GM19438 (cell line): Measurements from ENCODE around the gene RPL14.
"Not testable (repeated sequence)": the region's sequence is repeated elsewhere in the genome, so short reads cannot be mapped to it uniquely, and the experiment has no call there.

Experiments used
- ATAC-seq: cut with Tn5 transposase; IDR thresholded peaks from one replicate; pipeline ENCODE4 v1.9.1; 2021; ENCODE audit warnings: low read depth; ENCODE audit not compliant: unreplicated experiment

The RPL14 gene

GRCh38 chr3:40461161-40461560, 4.0 kb downstream of the RPL14 start:
- no peak for ATAC-seq

DNA sequence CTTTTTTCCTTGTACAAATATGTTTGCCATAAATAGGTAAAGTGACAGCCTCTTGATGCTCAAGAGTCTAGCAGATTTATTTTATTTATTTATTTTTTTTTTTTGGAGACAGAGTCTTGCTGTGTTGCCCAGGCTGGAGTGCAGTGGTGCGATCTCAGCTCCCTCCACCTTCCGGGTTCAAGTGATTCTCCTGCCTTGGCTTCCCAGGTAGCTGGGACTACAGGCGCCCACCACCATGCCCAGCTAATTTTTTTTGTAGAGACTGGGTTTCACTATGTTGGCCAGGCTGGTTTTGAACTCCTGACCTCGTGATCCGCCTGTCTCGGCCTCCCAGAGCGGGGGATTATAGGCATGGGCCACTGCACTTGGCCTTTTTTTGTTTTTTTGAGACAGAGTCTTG, 5.7 kb downstream of the RPL14 start:
- ATAC-seq = not testable (repeated sequence)

DNA sequence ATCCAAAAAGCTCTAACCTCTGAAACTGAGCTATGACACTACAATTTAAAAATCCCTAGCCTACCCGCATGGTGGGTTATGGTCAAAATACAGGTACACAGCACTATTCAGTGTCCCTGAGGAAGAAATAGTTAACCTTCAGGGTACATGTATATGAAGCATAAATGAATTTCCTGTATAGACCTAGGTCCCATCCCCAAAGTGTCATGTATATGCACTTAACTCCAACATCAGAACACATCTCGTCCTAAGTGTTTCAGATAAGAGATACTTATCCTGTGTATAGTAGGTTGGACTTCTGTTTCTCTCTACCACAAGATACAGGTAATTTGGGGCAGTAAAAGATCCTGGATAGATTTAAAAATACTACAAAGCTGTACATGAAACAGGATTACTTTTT, 6.4 kb downstream of the RPL14 start:
- no peak for ATAC-seq

- no peak for ATAC-seq
Observed at GRCh38 chr3:40464339-40465110, 7.4 kb downstream of the RPL14 start.

GRCh38 chr3:40465111-40465407, 7.9 kb downstream of the RPL14 start:
- no peak for ATAC-seq

DNA sequence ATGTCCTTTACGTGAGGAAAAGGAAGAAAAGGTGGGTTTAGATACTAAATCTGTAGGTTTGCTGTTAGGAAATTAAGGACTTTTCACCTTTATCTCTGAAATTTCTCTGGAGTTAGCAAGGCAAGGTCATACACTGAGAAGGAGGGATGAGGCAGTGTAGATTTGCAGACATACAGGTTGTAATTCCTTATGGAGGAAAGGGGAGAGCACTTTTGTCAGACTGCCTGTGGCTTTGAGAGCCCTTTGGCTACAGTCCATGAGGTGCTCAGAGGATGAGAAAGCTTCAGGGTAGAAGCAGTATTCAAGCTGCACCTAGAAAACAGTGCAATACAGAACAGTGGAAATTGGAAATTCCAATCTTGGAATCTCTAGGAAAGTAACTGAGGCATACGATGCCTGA, 8.3 kb downstream of the RPL14 start:
- ATAC-seq = no peak

DNA sequence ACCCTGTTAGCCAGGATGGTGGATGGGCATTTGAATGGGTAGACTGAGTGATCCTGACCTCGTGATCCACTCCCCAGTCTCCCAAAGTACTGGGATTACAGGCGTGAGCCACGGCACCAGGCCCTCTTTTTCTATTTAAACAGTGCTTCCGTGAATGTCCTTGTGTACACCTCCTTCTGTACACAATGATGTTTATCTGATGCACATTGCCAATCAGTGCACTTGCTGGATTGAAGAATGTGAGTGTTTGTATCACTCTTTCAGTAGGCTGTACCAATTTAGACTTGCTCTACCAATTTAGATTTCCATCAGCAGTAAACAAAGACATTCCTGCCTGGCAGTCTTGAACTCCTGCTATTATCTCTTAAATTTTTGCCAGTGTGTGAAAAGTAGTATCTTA, 10.9 kb downstream of the RPL14 start:
- no peak for ATAC-seq

DNA sequence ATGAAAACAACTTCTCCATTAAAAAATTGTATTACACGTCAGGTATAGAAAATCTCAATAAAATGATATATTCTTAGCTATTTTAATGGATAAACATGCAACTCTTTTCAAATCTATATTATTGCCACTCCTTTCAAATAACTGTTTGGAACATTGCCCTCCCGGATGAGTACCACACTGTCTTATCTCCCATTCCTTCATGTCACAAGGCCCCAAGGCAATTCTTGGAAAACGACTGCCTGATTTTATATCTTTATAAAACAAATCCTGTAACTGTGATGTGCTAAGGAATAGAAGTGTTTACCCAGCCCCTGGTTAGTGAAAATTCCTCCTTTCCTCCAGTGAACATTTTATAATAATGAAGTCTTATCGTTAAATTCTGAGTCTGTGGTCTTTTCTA, 13.6 kb downstream of the RPL14 start:
- ATAC-seq = no peak

DNA sequence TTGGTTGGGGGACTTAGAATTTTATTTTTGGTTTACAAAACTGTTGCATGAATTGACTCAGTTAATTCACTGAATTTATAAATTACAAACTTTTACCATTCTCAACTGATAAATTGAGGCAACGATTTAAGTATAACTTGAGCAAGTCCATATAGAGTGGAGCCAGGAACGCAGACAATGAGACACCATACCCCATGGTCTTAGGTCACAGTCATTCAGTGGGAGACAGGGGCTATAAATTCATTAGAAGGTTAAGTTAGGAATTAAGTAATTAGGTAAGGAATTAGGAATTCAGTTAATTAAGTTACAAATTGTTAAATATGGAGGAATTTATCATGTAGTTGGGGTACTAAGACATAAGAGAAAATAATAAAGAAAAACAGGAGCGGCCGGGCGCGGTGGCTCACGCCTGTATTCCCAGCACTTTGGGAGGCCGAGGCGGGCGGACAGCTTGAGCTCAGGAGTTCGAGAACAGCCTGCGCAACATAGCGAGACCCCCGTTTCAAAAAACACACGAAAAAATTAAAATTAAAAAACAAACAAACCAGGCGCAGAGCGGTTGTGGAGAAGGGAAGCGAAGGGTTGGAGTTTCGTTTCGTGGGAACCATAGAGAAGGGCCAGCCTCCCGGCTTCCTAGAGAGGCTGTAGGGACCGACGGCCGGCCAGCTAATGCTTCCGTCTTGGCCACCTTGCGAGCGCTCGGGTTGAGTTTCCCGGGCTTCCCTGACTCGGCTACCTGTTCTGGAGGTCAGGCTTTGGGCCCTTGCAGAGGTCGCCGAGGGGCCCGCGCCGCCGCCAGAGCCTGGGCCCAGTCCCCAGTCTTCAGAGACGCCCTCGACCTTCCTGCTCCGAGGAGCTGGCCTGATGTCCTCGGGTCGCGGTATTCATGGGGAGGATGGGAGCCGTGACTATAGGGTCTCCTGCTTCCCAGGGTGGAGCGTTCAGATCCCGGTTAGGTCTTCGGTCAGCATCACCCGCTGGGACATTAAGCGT, 19.6 kb downstream of the RPL14 start, which contains the start of gene ZNF619:
Gene ZNF619, plus strand, starts transcription at position 645 of the 993 bp plus-strand sequence. CDS start 858 bp downstream, outside the sequence.
- ATAC-seq = peak; percentile 86

DNA sequence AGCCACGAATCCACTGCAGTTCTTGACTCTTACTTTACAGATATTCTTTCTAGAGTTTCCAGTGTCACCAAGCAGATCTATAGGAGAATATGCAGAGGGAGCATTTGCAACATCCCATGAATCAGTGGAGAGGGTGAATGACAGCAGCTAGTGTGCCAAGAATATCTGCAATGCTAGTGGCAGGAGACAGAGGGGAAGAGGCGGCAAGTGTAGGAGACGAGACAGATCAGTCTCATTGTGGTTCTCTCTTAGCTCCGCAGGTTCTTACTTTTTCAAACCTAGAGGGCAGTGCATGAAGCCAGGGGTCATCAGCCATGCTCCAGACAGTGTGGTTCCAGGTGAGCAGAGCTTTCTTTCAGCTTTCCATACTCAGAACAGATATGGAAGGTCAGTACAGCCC, 20.5 kb downstream of the RPL14 start:
- no peak for ATAC-seq

- ATAC-seq = no peak
Observed at GRCh38 chr3:40487172-40487571, 30.0 kb downstream of the RPL14 start.

- ATAC-seq = no peak
Observed at GRCh38 chr3:40490916-40491315, 33.8 kb downstream of the RPL14 start.

DNA sequence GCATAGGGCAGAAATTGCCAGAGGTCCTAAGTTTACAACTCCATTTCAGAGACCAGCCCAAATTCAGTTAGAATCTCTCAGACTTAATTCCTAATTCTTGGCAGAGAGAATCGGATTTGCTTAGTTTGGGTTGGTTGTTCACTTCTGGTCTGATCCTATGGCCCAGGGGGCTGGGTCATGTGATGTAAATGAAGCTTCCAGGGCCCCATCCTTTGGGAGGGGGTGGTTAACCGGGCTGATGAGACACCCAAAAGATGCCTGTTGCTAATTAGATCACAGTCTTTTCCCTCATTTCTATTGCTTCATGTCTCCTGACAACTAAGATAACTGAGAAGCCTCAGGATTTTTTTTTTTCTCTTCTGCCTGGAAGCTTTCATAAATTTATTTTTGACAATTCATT, 37.6 kb downstream of the RPL14 start:
- no peak for ATAC-seq

- no peak for ATAC-seq
Observed at GRCh38 chr3:40497288-40497687, 40.1 kb downstream of the RPL14 start.

DNA sequence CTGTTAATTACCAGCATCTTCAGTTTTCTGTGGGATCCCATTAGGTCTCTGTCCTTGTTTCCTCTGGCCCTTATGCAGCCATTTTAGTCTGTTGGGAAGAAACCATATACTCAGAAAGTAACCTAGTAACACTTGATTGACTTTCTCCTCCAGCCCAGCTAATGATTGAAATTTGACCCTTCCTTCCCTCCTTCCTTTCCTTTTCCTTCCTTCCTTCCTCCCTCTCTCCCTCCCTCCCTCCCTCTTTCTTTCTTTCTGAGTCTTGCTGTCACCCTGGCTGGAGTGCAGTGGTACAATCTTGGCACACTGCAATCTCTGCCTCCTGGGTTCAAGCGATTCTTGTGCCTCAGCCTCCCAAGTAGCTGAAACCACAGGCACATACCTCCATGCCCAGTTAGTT, 42.8 kb downstream of the RPL14 start:
- ATAC-seq = no peak

GRCh38 chr3:40502034-40502433, 44.9 kb downstream of the RPL14 start:
- ATAC-seq = no peak

GRCh38 chr3:40504636-40505430, 47.7 kb downstream of the RPL14 start:
- ATAC-seq = no peak

GRCh38 chr3:40505599-40506462, 48.7 kb downstream of the RPL14 start, which contains the start of gene ZNF620:
TSS of gene ZNF620 (plus strand) at chr3:40506039. CDS start at chr3:40506353, 314 bp downstream.
- ATAC-seq = peak; percentile 87

DNA sequence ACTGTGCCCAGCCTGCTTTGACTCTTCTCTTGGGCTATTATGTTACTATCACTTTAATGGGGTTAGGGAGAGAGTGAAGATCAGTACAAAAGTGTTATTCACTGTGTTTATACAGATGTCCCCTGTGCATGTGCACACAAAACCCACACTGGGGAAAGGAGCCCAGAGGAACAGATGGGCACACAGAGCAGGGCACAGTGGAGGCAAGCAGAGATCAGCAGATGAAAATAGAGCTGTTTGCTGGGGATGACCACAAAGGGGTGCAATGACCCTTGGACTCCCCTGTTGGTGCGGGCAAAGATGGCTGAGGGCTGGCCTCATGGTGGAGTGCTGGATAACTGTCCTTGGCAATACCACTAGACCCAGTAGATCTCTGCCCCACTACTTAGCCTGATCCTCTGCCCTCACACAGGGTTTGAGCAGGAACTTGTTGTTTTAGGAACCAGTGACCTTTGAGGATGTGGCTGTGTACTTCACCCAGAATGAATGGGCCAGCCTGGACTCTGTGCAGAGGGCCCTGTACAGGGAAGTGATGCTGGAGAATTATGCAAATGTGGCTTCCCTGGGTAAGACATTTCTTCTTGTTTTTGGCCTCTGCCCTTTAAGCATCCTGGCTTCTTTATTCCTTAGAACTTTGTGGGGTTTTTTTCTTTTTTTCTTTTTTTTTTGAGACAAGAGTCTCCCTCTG, 54.0 kb downstream of the RPL14 start:
- ATAC-seq = no peak
